Natural killer cell (primary cell): Measurements from ENCODE around the gene GAMT. TPM values are rescaled to one million over a fixed set of nuclear protein-coding genes. Genes with fewer than 3 reads are reported as not detected.

ENCODE experiments used
- ATAC-seq, 3 donors: fragments of 150-1000 bp in 2 of 3; fragments of 200-7000 bp in 1 of 3; cut with Tn5 transposase; 1 replicate in 1 of 3; 2 replicates in 2 of 3; pipeline ENCODE4 v1.10.0; 2021; ENCODE audit warnings: mild to moderate bottlenecking in 2 of 3, moderate library complexity in 2 of 3
- DNase-seq, 2 donors: peaks; one replicate each; pipeline versions ENCODE4 v3.0.0 to v3.0.0-alpha.2; 2013 to 2021; ENCODE audit warnings: mixed read lengths in 1 of 2
- H3K27ac ChIP-seq: one replicate; pipeline ENCODE4 v1.5.1; 2013; ENCODE audit warnings: mild to moderate bottlenecking, low read length
- H3K27me3 ChIP-seq: one replicate; pipeline ENCODE4 v1.6.1; 2013; ENCODE audit warnings: low read length; ENCODE audit not compliant: control insufficient read depth, insufficient read depth
- H3K36me3 ChIP-seq: one replicate; pipeline ENCODE4 v1.6.1; 2013; ENCODE audit warnings: low read length; ENCODE audit not compliant: control insufficient read depth, insufficient read depth
- H3K4me1 ChIP-seq: one replicate; pipeline ENCODE4 v1.6.1; 2013; ENCODE audit warnings: low read length; ENCODE audit not compliant: control insufficient read depth, insufficient read depth
- H3K4me3 ChIP-seq: one replicate; pipeline ENCODE4 v1.5.1; 2013; ENCODE audit warnings: low read length
- H3K9me3 ChIP-seq: one replicate; pipeline ENCODE4 v1.6.1; 2013; ENCODE audit warnings: low read length; ENCODE audit not compliant: control insufficient read depth, insufficient read depth
- H3K27ac Mint-ChIP-seq, 2 donors: one replicate each; pipeline ENCODE4 v1.8.0; 2022; ENCODE audit warnings: mild to moderate bottlenecking in 2 of 2, mixed read lengths in 2 of 2, moderate library complexity in 1 of 2
- H3K27me3 Mint-ChIP-seq, 2 donors: one replicate each; pipeline ENCODE4 v1.8.0; 2022; ENCODE audit warnings: low read depth in 2 of 2, mixed read lengths in 2 of 2
- H3K36me3 Mint-ChIP-seq: one replicate; pipeline ENCODE4 v1.8.0; 2022; ENCODE audit warnings: mixed read lengths
- H3K4me1 Mint-ChIP-seq, 2 donors: one replicate each; pipeline ENCODE4 v1.8.0; 2022; ENCODE audit warnings: mixed read lengths in 2 of 2
- H3K4me3 Mint-ChIP-seq: one replicate; pipeline ENCODE4 v1.8.0; 2022; ENCODE audit warnings: mild to moderate bottlenecking, moderate library complexity, mixed read lengths
- H3K9me3 Mint-ChIP-seq, 2 donors: one replicate each; pipeline ENCODE4 v1.8.0; 2022; ENCODE audit warnings: mixed read lengths in 2 of 2
- WGBS: methylation state at CpG from one replicate; pipeline ENCODE4 v1.1.7; 2013; ENCODE audit warnings: missing lambda C conversion rate; ENCODE audit not compliant: insufficient coverage; 5-methylcytosine and 5-hydroxymethylcytosine counted together
- intact Hi-C: fragments of 100-400 bp; cut with micrococcal nuclease; formaldehyde crosslinking; loops from one replicate; pipeline ENCODE4 v1.14.2; 2022
- total RNA-seq, 4 donors: library from RNA; stranded (reverse); fragments of 120-200 nt in 1 of 4; gene quantifications; one replicate each; pipeline versions ENCODE4 v1.2.3 to v1.2.4, GENCODE V29; 2013 to 2022
- TF ChIP-seq, protein P1 (sequence below): fragments of 200-600 bp; IDR thresholded peaks from one replicate; pipeline ENCODE4 v1.8.0; 2022; ENCODE audit warnings: antibody characterized with exemption

The GAMT gene
- total RNA-seq, 3 donors from 2014 or later (not counting 1 experiment from before 2014, with no cell fraction given), result 5.1 to 7.5 (median 7.1) TPM

DNA sequence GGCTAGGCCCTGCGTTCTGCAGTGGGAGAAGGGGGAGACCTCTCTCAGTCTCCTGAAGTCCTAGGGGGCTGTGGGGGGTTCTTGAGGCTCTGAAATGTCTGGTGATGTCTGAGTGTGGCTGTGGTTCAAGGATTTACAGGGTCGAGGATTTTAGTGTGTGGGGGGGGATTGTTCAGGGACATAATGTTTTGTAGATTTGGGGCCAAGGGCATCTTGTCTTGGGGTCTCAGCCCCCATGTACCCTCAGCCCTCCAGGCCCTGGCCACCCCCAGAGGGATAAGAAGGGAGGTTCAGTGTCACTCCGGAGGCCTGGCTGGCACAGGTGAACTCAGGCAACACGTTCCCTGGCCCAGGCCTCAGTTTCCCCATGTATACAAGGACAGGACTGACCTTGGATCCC, 46.2 kb upstream of the GAMT start:
- peak overlapping the region in 1 of 2 donors; percentile 23 for H3K27ac Mint-ChIP-seq
- TF ChIP-seq, protein P1, sequence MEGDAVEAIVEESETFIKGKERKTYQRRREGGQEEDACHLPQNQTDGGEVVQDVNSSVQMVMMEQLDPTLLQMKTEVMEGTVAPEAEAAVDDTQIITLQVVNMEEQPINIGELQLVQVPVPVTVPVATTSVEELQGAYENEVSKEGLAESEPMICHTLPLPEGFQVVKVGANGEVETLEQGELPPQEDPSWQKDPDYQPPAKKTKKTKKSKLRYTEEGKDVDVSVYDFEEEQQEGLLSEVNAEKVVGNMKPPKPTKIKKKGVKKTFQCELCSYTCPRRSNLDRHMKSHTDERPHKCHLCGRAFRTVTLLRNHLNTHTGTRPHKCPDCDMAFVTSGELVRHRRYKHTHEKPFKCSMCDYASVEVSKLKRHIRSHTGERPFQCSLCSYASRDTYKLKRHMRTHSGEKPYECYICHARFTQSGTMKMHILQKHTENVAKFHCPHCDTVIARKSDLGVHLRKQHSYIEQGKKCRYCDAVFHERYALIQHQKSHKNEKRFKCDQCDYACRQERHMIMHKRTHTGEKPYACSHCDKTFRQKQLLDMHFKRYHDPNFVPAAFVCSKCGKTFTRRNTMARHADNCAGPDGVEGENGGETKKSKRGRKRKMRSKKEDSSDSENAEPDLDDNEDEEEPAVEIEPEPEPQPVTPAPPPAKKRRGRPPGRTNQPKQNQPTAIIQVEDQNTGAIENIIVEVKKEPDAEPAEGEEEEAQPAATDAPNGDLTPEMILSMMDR, result no peak
- H3K4me3 ChIP-seq, result no peak overlapping the region

DNA sequence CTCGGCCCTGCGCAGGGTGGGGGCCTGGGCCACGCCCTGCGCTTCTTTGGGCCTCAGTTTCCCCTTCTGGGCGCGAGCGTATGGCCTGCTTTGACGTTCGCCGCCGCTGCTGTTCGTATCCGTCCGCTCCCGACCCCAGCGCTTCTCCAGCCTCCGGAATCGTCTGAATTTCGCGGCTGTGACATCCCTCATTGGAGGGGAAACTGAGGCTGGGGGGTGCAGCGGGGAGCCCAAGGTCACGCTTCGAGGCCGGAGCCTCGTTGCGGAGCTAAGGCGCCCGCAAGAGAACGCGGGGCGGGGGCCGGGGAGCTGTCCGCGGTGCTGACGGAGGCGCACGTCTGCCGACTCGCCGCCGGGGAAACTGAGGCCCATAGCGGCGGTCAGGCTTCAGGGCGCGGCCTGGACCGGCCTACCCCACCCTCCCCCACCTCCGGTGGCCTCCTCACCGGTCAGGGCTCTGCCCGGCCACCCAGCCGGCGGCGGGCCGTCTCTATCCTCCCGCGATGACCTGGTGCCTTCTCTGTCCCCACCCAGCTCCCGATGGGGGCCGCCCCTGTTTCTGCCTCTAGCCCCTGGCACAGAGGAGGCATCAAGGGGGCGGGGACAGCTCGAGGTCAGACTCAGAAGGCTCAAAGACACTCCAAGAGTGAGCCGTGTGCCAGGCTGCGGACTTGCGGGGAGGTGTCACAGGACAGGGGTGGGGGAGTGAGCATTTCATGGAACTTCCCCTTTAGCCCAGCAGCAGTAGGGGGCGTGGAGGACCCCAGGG, 45.6 kb upstream of the GAMT start:
- Mint-ChIP-seq H3K27me3 (peaks cover 28 to 30% of the 10 kb centered on the region in 2 donors), H3K36me3 (no peaks in the 10 kb centered on the region), H3K4me3 (peak overlapping the region; percentile 59), H3K9me3 (no peaks in the 10 kb centered on the region), H3K4me1 (peaks cover 10 to 31% of the 10 kb centered on the region in 2 donors), H3K27ac (peak overlapping the region in 1 of 2 donors; percentile 23)
- H3K27ac ChIP-seq, result no peak overlapping the region
- DNase-seq (peak; percentile 41 to 61), ATAC-seq (no peak)
- TF ChIP-seq, protein P1, result no peak
- H3K9me3 ChIP-seq, result no peaks in the 10 kb centered on the region
- 4% methylated on average over 63 of the region's 63 CpGs for WGBS
- peaks cover 7% of the 10 kb centered on the region for H3K36me3 ChIP-seq
- intact Hi-C loops, result no loop called here
- H3K4me3 ChIP-seq, result no peak overlapping the region
- H3K27me3 ChIP-seq, result peaks cover 40% of the 10 kb centered on the region
- H3K4me1 ChIP-seq, result peaks cover 29% of the 10 kb centered on the region

More for the DNA sequence above, 46.2 kb upstream of the GAMT start:
- no peaks in the 10 kb centered on the region for H3K9me3 ChIP-seq
- peaks cover 28 to 30% of the 10 kb centered on the region in 2 donors for H3K27me3 Mint-ChIP-seq
- peaks cover 29% of the 10 kb centered on the region for H3K4me1 ChIP-seq
- H3K36me3 ChIP-seq, result peaks cover 1% of the 10 kb centered on the region
- H3K9me3 Mint-ChIP-seq, result no peaks in the 10 kb centered on the region
- no peak overlapping the region for H3K27ac ChIP-seq
- ATAC-seq (no peak), DNase-seq (no peak)
- H3K27me3 ChIP-seq, result peaks cover 43% of the 10 kb centered on the region
- peaks cover 10 to 31% of the 10 kb centered on the region in 2 donors for H3K4me1 Mint-ChIP-seq
- WGBS, result 24% methylated on average over 4 of the region's 4 CpGs
- intact Hi-C loops, result no loop called here
- peak overlapping the region; percentile 53 for H3K4me3 Mint-ChIP-seq
- no peaks in the 10 kb centered on the region for H3K36me3 Mint-ChIP-seq

DNA sequence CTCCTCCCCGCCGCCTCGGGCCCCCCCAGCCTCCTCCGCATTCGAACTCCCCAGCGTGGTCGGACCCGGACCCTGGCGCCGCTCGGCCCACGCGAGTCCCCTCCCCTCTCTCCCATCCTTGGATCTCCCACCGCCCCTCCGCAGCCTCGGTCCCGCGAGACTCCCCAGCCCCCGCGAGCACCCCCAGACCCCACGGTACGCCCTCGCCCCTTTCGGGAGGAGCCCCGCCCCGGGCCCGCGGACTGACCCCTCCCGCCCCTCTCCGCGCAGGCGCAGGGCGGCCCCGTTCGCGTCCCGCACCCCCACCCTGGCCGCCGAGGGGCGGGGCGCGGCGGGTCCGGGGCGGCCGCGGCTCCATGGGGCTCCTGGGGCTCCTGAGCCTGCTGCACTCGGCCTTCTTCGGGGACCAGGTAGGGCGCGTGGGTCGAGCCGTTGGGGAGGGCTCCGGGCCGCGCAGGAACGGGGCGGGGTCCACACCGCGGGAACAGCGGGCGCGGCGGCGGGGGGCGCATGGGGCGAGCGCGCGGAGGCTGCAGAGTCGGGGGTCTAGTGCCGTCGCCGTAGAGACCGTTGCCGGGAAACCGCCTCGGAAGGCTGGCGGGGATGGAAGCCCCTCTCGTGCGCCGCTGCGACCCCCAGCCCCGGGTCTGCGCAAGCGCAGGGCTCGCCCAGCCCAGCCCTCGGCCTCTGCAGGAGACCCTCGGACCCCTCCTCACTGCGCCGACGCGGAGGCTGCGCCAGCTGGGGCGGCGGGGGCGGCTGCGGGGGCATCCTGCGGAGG, 44.8 kb upstream of the GAMT start:
- no peaks in the 10 kb centered on the region for H3K9me3 ChIP-seq
- no peak overlapping the region for H3K4me3 Mint-ChIP-seq
- no peak overlapping the region for H3K27ac ChIP-seq
- peaks cover 15% of the 10 kb centered on the region for H3K36me3 ChIP-seq
- DNase-seq (no peak), ATAC-seq (no peak)
- peaks cover 10 to 31% of the 10 kb centered on the region in 2 donors for H3K4me1 Mint-ChIP-seq
- H3K36me3 Mint-ChIP-seq, result no peaks in the 10 kb centered on the region
- peaks cover 37% of the 10 kb centered on the region for H3K27me3 ChIP-seq
- H3K27ac Mint-ChIP-seq, result no peak overlapping the region
- H3K9me3 Mint-ChIP-seq, result no peaks in the 10 kb centered on the region
- H3K4me3 ChIP-seq, result no peak overlapping the region
- WGBS, result 2% methylated on average over 97 of the region's 99 CpGs
- TF ChIP-seq, protein P1, result no peak
- intact Hi-C loops, result no loop called here
- peaks cover 28 to 29% of the 10 kb centered on the region in 2 donors for H3K27me3 Mint-ChIP-seq
- peaks cover 30% of the 10 kb centered on the region for H3K4me1 ChIP-seq
